ENCODE data around the gene KDM5A. TPM values are rescaled to one million over a fixed set of nuclear protein-coding genes. Genes with fewer than 3 reads are reported as not detected.
"Not testable (repeated sequence)": the region's sequence is repeated elsewhere in the genome, so short reads cannot be mapped to it uniquely, and the experiment has no call there.

Gene KDM5A
- total RNA-seq, 1 donor: 75.3 TPM

- H3K9me3 ChIP-seq (ENCODE audit: low read depth, low read length); H3K27me3 ChIP-seq (ENCODE audit: insufficient read depth, low read length); H4K20me1 ChIP-seq (ENCODE audit: insufficient read depth, low read length); H3K4me1 ChIP-seq (ENCODE audit: insufficient read depth, low read length); H3K27ac ChIP-seq (ENCODE audit: low read depth, low read length); H2AFZ ChIP-seq (ENCODE audit: low read length); H3K4me2 ChIP-seq (ENCODE audit: insufficient read depth, low read length); H3K4me3 ChIP-seq (ENCODE audit: insufficient read depth, low read length); DNase-seq (ENCODE audit: insufficient read length, low spot score, missing footprints): not testable (repeated sequence)
- peaks cover 31% of the 10 kb centered on the region for H3K36me3 ChIP-seq (ENCODE audit: insufficient read depth, low read length)
- peaks cover 44% of the 10 kb centered on the region for H3K79me2 ChIP-seq (ENCODE audit: insufficient read depth, low read length)
Observed at GRCh38 chr12:343036-343435, 46.1 kb downstream of the KDM5A start.

GRCh38 chr12:337039-337438 is 52.1 kb downstream of the KDM5A start:
- no peak for TF ChIP-seq CTCF (IDR thresholded peaks at IDR 0.05; ENCODE audit: extremely low read depth, low read depth, low read length)
- Histone ChIP-seq H3K9me3 (ENCODE audit: low read depth, low read length) (no peaks in the 10 kb centered on the region), H3K27me3 (ENCODE audit: insufficient read depth, low read length) (no peaks in the 10 kb centered on the region), H3K27ac (ENCODE audit: low read depth, low read length) (no peak overlapping the region), H2AFZ (ENCODE audit: low read length) (no peak overlapping the region), H3K36me3 (ENCODE audit: insufficient read depth, low read length) (peaks cover 50% of the 10 kb centered on the region), H3K4me2 (ENCODE audit: insufficient read depth, low read length) (no peak overlapping the region), H3K79me2 (ENCODE audit: insufficient read depth, low read length) (peaks cover 31% of the 10 kb centered on the region), H3K4me1 (ENCODE audit: insufficient read depth, low read length) (no peaks in the 10 kb centered on the region), H3K4me3 (ENCODE audit: insufficient read depth, low read length) (no peak overlapping the region), H4K20me1 (ENCODE audit: insufficient read depth, low read length) (peaks cover 10% of the 10 kb centered on the region)
- DNase-seq (ENCODE audit: insufficient read length, low spot score, missing footprints): no peak

- no peak overlapping the region for H3K4me2 ChIP-seq (ENCODE audit: insufficient read depth, low read length)
- H3K27me3 ChIP-seq (ENCODE audit: insufficient read depth, low read length): no peaks in the 10 kb centered on the region
- H2AFZ ChIP-seq (ENCODE audit: low read length): no peak overlapping the region
- no peaks in the 10 kb centered on the region for H3K9me3 ChIP-seq (ENCODE audit: low read depth, low read length)
- peaks cover 7% of the 10 kb centered on the region for H4K20me1 ChIP-seq (ENCODE audit: insufficient read depth, low read length)
- DNase-seq (ENCODE audit: insufficient read length, low spot score, missing footprints): no peak
- no peak overlapping the region for H3K27ac ChIP-seq (ENCODE audit: low read depth, low read length)
- TF ChIP-seq CTCF (IDR thresholded peaks at IDR 0.05; ENCODE audit: extremely low read depth, low read depth, low read length): no peak
- peaks cover 14% of the 10 kb centered on the region for H3K79me2 ChIP-seq (ENCODE audit: insufficient read depth, low read length)
- H3K36me3 ChIP-seq (ENCODE audit: insufficient read depth, low read length): peaks cover 52% of the 10 kb centered on the region
- no peaks in the 10 kb centered on the region for H3K4me1 ChIP-seq (ENCODE audit: insufficient read depth, low read length)
- no peak overlapping the region for H3K4me3 ChIP-seq (ENCODE audit: insufficient read depth, low read length)
Observed at GRCh38 chr12:334125-334524, 55.0 kb downstream of the KDM5A start.

DNA sequence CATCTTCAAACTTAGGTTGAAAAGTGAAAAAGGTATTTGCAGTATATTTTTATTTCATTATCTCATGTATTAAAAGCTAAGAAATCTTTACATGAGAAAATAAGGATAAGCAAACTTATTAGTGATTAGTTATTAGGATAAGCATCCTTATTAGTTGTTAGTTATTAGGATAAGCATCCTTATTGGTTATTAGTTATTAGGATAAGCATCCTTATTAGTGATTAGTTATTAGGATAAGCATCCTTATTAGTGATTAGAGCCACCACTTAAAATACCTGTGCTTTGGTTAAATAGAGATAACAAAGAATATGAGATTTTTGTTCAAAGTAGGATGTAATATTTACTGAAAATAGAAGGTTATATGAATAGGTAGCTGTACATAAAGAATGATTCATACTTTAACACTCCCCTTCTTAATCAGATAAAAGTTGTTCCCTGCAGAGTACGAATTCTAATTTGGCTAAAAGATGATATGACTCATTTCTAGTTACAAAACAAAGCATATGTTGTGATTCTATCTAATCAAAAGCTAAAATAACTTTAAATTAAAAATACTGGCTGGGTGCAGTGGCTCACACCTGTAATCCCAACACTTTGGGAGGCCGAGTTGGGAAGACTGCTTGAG is 56.4 kb downstream of the KDM5A start:
- Histone ChIP-seq H2AFZ (ENCODE audit: low read length) (no peak overlapping the region), H3K4me3 (ENCODE audit: insufficient read depth, low read length) (no peak overlapping the region), H3K27ac (ENCODE audit: low read depth, low read length) (no peak overlapping the region), H4K20me1 (ENCODE audit: insufficient read depth, low read length) (no peaks in the 10 kb centered on the region), H3K27me3 (ENCODE audit: insufficient read depth, low read length) (no peaks in the 10 kb centered on the region), H3K36me3 (ENCODE audit: insufficient read depth, low read length) (peaks cover 58% of the 10 kb centered on the region), H3K4me2 (ENCODE audit: insufficient read depth, low read length) (no peak overlapping the region), H3K4me1 (ENCODE audit: insufficient read depth, low read length) (no peaks in the 10 kb centered on the region), H3K9me3 (ENCODE audit: low read depth, low read length) (no peaks in the 10 kb centered on the region), H3K79me2 (ENCODE audit: insufficient read depth, low read length) (peaks cover 6% of the 10 kb centered on the region)
- DNase-seq (ENCODE audit: insufficient read length, low spot score, missing footprints): no peak
- no peak for TF ChIP-seq CTCF (IDR thresholded peaks at IDR 0.05; ENCODE audit: extremely low read depth, low read depth, low read length)
